ENCODE measurements around the gene UCN3.
"Not testable (repeated sequence)": the region's sequence is repeated elsewhere in the genome, so short reads cannot be mapped to it uniquely, and the experiment has no call there.

The UCN3 gene

DNA sequence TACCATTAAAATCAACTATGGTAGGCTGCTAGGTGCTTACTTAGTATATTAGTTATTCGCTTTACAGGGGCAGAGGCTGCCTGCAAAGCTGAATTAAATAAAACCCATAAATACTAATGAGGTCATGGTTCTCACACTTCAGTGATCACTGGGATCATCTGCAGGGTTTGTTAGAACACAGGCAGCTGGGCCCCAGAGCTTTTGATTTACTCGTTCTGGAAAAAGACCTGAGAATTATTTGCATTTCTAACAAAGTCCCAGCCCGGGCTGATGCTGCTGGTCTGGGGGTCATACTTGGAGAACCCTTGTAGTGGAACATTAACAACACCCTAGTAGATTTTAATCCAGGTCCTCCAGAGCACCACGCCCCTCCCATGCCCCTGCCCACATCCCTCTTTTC lies 8.5 kb downstream of the UCN3 start:
- H3K4me3 ChIP-seq: no peak overlapping the region
- no peak for TF ChIP-seq EZH2 (IDR thresholded peaks at IDR 0.05)
- TF ChIP-seq POLR2AphosphoS5 (IDR thresholded peaks at IDR 0.05; ENCODE audit: borderline replicate concordance, low read depth, low read length): no peak
- TF ChIP-seq FOXP2 (optimal IDR thresholded peaks at IDR 0.05; ENCODE audit: control extremely low read depth, extremely low read length, insufficient read depth): no peak
- H3K36me3 ChIP-seq (ENCODE audit: insufficient read depth, low read length): no peaks in the 10 kb centered on the region
- H3K27ac ChIP-seq: no peak overlapping the region
- no peak overlapping the region for H3K9ac ChIP-seq (ENCODE audit: insufficient read length)
- no peak for DNase-seq (ENCODE audit: low read depth, low spot score)
- no peaks in the 10 kb centered on the region for H3K9me3 ChIP-seq (ENCODE audit: low read depth, low read length)

DNA sequence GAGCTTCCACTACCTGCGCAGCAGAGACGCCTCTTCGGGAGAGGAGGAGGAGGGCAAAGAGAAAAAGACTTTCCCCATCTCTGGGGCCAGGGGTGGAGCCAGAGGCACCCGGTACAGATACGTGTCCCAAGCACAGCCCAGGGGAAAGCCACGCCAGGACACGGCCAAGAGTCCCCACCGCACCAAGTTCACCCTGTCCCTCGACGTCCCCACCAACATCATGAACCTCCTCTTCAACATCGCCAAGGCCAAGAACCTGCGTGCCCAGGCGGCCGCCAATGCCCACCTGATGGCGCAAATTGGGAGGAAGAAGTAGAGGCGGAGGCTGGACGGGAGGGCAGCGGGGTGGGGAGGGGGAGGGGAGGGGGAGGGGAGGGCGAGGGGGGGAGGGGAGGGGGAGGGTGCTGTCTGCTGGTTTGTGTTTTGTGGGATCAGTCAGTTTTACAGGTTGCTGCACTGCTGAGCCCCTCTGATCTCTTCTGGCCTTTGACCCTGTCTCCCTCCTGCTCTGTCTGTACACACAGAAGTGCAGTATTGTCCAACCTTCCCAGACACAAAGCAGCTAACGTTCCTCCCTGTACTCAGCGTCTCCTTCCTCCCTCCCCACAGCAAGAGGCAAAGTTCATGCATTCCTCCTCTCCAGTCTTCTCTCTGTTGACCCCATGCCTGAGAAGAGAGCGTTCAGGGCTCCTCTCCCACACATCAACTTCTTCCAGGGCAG lies 9.3 kb downstream of the UCN3 start:
- Histone ChIP-seq H3K9ac (ENCODE audit: insufficient read length) (no peak overlapping the region), H3K4me3 (no peak overlapping the region), H3K27ac (no peak overlapping the region), H3K9me3 (ENCODE audit: low read depth, low read length) (no peaks in the 10 kb centered on the region), H3K36me3 (ENCODE audit: insufficient read depth, low read length) (no peaks in the 10 kb centered on the region)
- TF ChIP-seq POLR2AphosphoS5 (IDR thresholded peaks at IDR 0.05; ENCODE audit: borderline replicate concordance, low read depth, low read length) (no peak), FOXP2 (optimal IDR thresholded peaks at IDR 0.05; ENCODE audit: control extremely low read depth, extremely low read length, insufficient read depth) (no peak), EZH2 (IDR thresholded peaks at IDR 0.05) (no peak)
- no peak for DNase-seq (ENCODE audit: low read depth, low spot score)

DNA sequence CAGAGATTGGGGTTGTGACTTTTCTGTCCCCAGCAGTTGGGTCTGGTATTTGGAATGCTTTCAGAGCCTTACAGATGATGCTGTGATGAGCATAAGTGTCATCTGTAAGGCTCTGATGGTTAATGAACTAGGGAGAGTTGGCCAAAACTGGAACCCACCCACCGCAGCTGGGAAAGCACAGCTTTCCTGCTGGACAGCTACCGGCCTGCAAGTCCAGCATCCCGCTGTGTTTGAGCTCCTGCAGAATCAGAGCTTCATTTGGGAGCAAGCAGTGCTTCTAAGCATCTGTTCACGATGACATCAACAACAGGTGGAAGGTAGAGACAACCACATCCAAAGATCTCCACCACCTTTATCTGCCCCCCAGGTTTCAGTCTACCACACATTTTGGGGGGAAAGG lies 11.7 kb downstream of the UCN3 start:
- H3K4me3 ChIP-seq: no peak overlapping the region
- H3K9me3 ChIP-seq (ENCODE audit: low read depth, low read length): no peaks in the 10 kb centered on the region
- TF ChIP-seq POLR2AphosphoS5 (IDR thresholded peaks at IDR 0.05; ENCODE audit: borderline replicate concordance, low read depth, low read length) (no peak), FOXP2 (optimal IDR thresholded peaks at IDR 0.05; ENCODE audit: control extremely low read depth, extremely low read length, insufficient read depth) (no peak), EZH2 (IDR thresholded peaks at IDR 0.05) (no peak)
- H3K36me3 ChIP-seq (ENCODE audit: insufficient read depth, low read length): no peaks in the 10 kb centered on the region
- no peak overlapping the region for H3K9ac ChIP-seq (ENCODE audit: insufficient read length)
- H3K27ac ChIP-seq: no peak overlapping the region
- no peak for DNase-seq (ENCODE audit: low read depth, low spot score)

DNA sequence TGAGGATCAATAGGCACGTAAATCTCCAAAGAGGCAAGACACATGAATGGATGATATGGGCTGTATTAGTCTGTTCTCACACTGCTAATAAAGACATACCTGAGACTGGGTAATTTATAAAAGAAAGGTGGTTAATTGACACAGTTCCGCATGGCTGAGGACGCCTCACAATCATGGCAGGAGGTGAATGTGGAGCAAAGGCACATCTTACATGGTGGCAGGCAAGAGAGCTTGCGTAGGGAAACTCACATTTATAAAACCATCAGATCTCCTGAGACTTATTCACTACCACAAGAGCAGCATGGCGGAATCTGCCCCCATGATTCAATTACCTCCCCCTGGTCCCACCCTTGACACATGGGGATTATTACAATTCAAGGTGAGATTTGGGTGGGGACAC lies 14.4 kb downstream of the UCN3 start:
- not testable (repeated sequence) for H3K9me3 ChIP-seq (ENCODE audit: low read depth, low read length); H3K4me3 ChIP-seq; H3K36me3 ChIP-seq (ENCODE audit: insufficient read depth, low read length); H3K9ac ChIP-seq (ENCODE audit: insufficient read length); H3K27ac ChIP-seq; DNase-seq (ENCODE audit: low read depth, low spot score)

DNA sequence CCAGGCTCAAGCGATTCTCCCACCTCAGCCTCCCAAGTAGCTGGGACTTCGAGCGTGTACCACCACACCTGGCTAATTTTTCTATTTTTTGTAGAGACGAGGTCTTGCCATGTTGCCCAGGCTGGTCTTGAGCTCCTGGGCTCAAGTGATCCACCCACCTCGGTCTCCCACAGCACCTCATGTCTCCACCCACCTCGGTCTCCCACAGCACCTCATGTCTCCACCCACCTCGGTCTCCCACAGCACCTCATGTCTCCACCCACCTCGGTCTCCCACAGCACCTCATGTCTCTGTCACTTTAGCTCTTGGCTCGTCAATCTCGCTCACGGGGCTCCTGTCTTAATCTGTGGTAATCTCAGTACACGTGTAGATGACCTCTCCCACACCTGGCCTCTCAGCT lies 15.6 kb downstream of the UCN3 start:
- H3K27ac ChIP-seq; H3K36me3 ChIP-seq (ENCODE audit: insufficient read depth, low read length); H3K4me3 ChIP-seq; DNase-seq (ENCODE audit: low read depth, low spot score); H3K9me3 ChIP-seq (ENCODE audit: low read depth, low read length); H3K9ac ChIP-seq (ENCODE audit: insufficient read length): not testable (repeated sequence)

DNA sequence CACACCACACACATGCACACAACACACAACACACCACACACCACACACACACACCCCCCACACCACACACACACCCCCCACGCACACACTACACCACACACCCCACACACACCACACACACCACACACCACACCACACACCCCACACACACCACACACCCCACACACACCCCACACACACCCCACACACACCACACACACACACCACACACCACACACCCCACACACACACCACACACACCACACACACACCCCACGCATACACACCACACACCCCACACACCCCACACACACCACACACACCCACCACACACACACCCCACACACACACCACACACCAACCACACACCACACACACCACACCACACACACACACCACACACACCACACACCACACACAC lies 16.4 kb downstream of the UCN3 start:
- TF ChIP-seq POLR2AphosphoS5 (IDR thresholded peaks at IDR 0.05; ENCODE audit: borderline replicate concordance, low read depth, low read length) (no peak), FOXP2 (optimal IDR thresholded peaks at IDR 0.05; ENCODE audit: control extremely low read depth, extremely low read length, insufficient read depth) (no peak), EZH2 (IDR thresholded peaks at IDR 0.05) (no peak)
- Histone ChIP-seq H3K4me3 (no peak overlapping the region), H3K9ac (ENCODE audit: insufficient read length) (no peak overlapping the region), H3K9me3 (ENCODE audit: low read depth, low read length) (no peaks in the 10 kb centered on the region), H3K36me3 (ENCODE audit: insufficient read depth, low read length) (no peaks in the 10 kb centered on the region), H3K27ac (no peak overlapping the region)
- no peak for DNase-seq (ENCODE audit: low read depth, low spot score)

DNA sequence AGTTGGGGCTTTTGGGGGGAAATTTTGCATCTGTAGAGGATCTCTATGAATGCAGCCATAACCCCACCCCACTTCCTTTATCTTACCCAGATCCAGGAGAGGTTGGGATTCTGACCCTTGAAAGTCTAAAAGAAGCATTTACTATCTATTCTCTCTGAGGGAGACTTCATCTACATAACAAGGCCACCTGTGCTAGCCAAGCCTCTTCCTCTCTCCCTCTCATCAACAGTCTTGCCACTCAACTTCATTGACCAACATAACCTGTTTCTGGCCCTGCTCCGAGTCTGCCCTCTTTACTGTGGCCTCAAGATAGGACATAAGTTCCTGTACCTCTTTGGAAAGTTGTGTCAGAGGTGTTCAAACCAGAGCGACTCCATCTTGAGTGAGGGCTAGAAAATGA lies 20.5 kb downstream of the UCN3 start:
- no peak for TF ChIP-seq POLR2AphosphoS5 (IDR thresholded peaks at IDR 0.05; ENCODE audit: borderline replicate concordance, low read depth, low read length)
- no peak for TF ChIP-seq FOXP2 (optimal IDR thresholded peaks at IDR 0.05; ENCODE audit: control extremely low read depth, extremely low read length, insufficient read depth)
- TF ChIP-seq EZH2 (IDR thresholded peaks at IDR 0.05): no peak
- H3K9ac ChIP-seq (ENCODE audit: insufficient read length): no peak overlapping the region
- H3K4me3 ChIP-seq: no peak overlapping the region
- no peak for DNase-seq (ENCODE audit: low read depth, low spot score)
- no peak overlapping the region for H3K27ac ChIP-seq
- no peaks in the 10 kb centered on the region for H3K36me3 ChIP-seq (ENCODE audit: insufficient read depth, low read length)
- no peaks in the 10 kb centered on the region for H3K9me3 ChIP-seq (ENCODE audit: low read depth, low read length)

DNA sequence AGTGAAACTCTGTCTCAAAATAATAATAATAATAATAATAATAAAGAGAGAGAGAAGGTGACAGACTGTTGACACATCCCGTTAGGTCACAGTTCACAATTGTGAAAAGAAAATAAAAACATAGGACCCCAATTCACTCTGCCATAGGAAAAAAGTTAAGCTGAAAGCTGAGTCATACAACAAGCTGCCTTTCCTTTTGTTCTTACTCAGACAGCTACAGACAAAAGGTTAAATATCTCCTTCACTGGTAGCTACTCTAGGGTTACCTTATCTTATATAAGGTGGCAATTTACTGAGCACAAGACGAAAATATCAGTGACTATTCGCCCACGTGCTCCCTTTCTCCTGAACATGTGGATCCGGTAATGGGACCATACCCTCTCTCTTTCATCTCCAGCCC lies 22.4 kb downstream of the UCN3 start:
- no peak overlapping the region for H3K27ac ChIP-seq
- H3K36me3 ChIP-seq (ENCODE audit: insufficient read depth, low read length): no peaks in the 10 kb centered on the region
- no peak for DNase-seq (ENCODE audit: low read depth, low spot score)
- no peaks in the 10 kb centered on the region for H3K9me3 ChIP-seq (ENCODE audit: low read depth, low read length)
- H3K9ac ChIP-seq (ENCODE audit: insufficient read length): no peak overlapping the region
- TF ChIP-seq EZH2 (IDR thresholded peaks at IDR 0.05) (no peak), FOXP2 (optimal IDR thresholded peaks at IDR 0.05; ENCODE audit: control extremely low read depth, extremely low read length, insufficient read depth) (no peak), POLR2AphosphoS5 (IDR thresholded peaks at IDR 0.05; ENCODE audit: borderline replicate concordance, low read depth, low read length) (no peak)
- no peak overlapping the region for H3K4me3 ChIP-seq

DNA sequence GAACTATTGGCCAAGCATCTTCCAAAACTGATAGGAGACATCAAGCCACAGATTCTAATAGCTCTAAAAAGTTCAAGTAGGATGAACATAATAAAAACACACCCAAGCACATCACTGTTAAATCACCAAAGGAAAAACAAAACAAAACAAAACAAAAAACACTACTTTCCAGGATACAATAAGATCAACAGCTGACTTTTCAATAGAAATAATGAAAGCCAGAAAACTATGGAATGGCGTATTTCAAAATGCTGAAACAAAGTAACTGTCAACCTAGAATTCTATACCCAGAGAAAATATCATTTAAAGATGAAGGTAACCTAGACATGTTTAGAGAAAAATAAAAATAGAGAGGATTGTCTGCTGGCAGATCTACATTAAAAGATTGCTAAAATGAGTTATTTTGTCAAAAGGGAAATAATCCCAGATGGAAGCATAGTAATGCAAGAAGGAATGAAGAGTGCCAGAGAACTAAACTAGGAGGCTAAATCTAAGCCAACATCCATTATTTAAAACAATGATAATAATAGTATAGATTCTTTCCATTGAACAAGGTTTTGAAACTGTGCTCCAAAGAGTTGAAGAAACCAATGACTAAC lies 25.9 kb downstream of the UCN3 start:
- Histone ChIP-seq H3K36me3 (ENCODE audit: insufficient read depth, low read length) (no peaks in the 10 kb centered on the region), H3K4me3 (no peak overlapping the region)

More for the DNA sequence above, 25.9 kb downstream of the UCN3 start:
- no peaks in the 10 kb centered on the region for H3K9me3 ChIP-seq (ENCODE audit: low read depth, low read length)
- no peak overlapping the region for H3K9ac ChIP-seq (ENCODE audit: insufficient read length)
- TF ChIP-seq EZH2 (IDR thresholded peaks at IDR 0.05) (no peak), FOXP2 (optimal IDR thresholded peaks at IDR 0.05; ENCODE audit: control extremely low read depth, extremely low read length, insufficient read depth) (no peak), POLR2AphosphoS5 (IDR thresholded peaks at IDR 0.05; ENCODE audit: borderline replicate concordance, low read depth, low read length) (no peak)
- no peak for DNase-seq (ENCODE audit: low read depth, low spot score)
- H3K27ac ChIP-seq: no peak overlapping the region

Measured in SK-N-MC (cell line).